ENCODE measurements around the gene NRXN2.

The NRXN2 gene

DNA sequence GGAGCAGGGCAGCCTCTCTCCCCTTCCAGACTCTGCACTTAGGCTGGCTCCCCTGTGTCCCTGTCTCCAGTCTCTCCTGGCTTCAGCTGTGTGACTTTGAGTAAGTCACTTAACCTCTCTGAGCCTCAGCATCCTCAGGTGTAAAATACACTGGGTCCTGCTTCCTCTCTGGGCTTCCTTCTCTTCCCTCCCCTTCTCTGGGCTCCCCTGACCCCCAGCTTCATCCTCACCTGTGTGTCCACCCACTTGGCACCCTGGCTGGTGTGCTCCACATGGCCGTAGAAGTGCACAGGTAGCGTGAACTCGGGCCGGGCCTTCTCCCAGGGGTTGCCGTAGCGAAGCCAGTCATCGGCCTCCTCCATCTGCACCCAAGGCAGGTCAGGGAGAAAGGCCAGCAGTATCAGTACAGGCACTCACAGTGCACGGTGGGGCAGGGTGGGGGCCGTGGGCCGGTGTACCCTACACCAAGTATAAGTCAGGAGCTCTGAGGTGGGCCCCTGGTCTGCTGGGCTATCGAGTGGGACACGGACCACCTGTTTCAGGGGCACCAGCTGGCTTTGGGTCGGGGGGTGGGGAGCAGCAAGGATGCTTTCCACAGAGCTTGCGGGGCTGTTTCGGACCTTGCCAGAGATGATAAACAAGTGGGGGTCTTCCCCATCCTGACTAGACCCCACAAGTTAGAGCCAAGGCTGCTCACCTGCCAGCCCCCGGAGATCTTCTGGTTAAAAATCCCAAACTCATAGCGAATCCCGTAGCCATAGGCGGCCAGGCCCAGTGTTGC lies 34.7 kb upstream of the NRXN2 start:
- no peak overlapping the region for H3K4me3 ChIP-seq (ENCODE audit: low read depth in 1 of 2, low read length in 2 of 2)
- H3K9me3 ChIP-seq (ENCODE audit: low read length): no peaks in the 10 kb centered on the region
- no peaks in the 10 kb centered on the region for H3K27me3 ChIP-seq (ENCODE audit: control insufficient read depth in 1 of 2, insufficient read depth in 2 of 2, low read length in 2 of 2)
- peaks cover 21% of the 10 kb centered on the region for H3K36me3 ChIP-seq (ENCODE audit: insufficient read depth, low read length)
- peaks cover 36% of the 10 kb centered on the region for H3K4me1 ChIP-seq (ENCODE audit: insufficient read depth, low read length)
- no peak overlapping the region for H3K9ac ChIP-seq (ENCODE audit: low read length)
- H3K27ac ChIP-seq (ENCODE audit: low read depth, low read length): no peak overlapping the region

DNA sequence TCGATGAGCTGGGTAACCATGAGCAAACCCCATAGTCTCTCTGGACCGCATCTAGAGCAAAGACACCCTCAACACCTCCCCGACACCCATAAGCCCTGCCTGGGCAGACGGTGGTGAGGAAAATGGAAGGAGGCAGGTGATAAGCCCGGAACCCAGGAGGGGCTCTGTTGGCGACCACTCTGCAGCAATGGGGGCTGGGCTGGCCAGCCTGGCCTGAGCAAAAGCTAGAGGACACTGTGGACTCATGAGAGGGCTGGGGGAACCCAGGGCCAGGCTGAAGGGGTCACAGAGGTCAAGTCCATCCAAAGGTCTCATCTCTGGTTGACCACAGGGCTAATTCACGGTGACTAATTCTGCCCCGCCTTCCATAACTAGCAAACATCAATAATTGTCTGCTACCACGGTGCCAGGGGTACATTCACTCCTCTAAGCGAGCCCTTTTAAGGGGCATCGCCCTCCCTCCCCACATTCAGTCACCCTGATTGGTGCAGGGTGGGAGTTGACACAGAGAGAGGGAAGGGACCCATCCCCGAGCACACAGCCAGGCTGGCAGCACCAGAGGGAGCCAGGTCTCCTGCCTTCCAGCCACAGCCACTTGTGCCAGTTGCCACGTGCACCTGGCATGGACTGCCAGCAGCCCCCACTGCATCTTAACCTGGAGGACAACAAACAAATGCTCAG lies 32.8 kb upstream of the NRXN2 start:
- H3K9me3 ChIP-seq (ENCODE audit: low read length): no peaks in the 10 kb centered on the region
- H3K4me1 ChIP-seq (ENCODE audit: insufficient read depth, low read length): peaks cover 23% of the 10 kb centered on the region
- peaks cover 38% of the 10 kb centered on the region for H3K36me3 ChIP-seq (ENCODE audit: insufficient read depth, low read length)
- no peak overlapping the region for H3K9ac ChIP-seq (ENCODE audit: low read length)
- H3K4me3 ChIP-seq (ENCODE audit: low read depth in 1 of 2, low read length in 2 of 2): no peak overlapping the region
- H3K27ac ChIP-seq (ENCODE audit: low read depth, low read length): no peak overlapping the region
- no peaks in the 10 kb centered on the region for H3K27me3 ChIP-seq (ENCODE audit: control insufficient read depth in 1 of 2, insufficient read depth in 2 of 2, low read length in 2 of 2)

DNA sequence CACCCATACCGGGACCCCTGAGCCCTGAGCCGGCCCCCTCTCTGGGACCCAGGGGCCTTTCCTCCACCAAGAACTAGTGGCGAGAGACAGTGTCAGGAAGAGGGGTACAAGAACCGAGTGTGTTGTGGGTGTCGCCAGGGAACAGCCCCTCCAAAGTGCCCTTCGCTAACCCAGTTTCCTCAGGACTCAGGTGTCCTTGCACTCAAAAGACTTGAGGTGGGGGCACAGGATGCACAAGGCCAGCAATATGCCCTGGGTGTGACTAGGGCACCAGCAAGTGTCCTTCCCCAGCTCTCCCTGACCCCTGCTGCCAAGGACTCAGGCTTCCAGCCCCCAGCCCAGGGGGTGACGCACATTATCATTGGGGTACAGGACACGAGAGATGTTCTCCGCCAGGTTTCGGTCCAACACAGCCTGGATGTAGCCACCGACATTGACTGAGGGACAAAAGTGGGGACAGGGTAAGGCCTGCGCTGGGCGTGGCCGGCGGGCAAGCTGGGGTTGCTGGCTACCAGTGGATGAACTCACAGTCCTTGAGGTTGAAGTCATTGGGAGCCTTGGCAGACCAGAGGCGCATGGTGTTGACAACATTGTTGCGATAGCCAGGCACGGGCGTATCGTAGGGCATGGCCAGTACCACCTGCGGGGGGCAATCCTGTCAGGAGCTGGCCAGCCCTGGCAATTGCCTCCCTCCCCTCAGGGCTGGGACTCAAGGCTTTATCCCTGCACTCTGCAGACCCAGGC lies 32.1 kb upstream of the NRXN2 start:
- peaks cover 43% of the 10 kb centered on the region for H3K36me3 ChIP-seq (ENCODE audit: insufficient read depth, low read length)
- H3K4me3 ChIP-seq (ENCODE audit: low read depth in 1 of 2, low read length in 2 of 2): no peak overlapping the region
- H3K9me3 ChIP-seq (ENCODE audit: low read length): no peaks in the 10 kb centered on the region
- no peak overlapping the region for H3K9ac ChIP-seq (ENCODE audit: low read length)
- no peak overlapping the region for H3K27ac ChIP-seq (ENCODE audit: low read depth, low read length)
- H3K27me3 ChIP-seq (ENCODE audit: control insufficient read depth in 1 of 2, insufficient read depth in 2 of 2, low read length in 2 of 2): no peaks in the 10 kb centered on the region
- peaks cover 16% of the 10 kb centered on the region for H3K4me1 ChIP-seq (ENCODE audit: insufficient read depth, low read length)

DNA sequence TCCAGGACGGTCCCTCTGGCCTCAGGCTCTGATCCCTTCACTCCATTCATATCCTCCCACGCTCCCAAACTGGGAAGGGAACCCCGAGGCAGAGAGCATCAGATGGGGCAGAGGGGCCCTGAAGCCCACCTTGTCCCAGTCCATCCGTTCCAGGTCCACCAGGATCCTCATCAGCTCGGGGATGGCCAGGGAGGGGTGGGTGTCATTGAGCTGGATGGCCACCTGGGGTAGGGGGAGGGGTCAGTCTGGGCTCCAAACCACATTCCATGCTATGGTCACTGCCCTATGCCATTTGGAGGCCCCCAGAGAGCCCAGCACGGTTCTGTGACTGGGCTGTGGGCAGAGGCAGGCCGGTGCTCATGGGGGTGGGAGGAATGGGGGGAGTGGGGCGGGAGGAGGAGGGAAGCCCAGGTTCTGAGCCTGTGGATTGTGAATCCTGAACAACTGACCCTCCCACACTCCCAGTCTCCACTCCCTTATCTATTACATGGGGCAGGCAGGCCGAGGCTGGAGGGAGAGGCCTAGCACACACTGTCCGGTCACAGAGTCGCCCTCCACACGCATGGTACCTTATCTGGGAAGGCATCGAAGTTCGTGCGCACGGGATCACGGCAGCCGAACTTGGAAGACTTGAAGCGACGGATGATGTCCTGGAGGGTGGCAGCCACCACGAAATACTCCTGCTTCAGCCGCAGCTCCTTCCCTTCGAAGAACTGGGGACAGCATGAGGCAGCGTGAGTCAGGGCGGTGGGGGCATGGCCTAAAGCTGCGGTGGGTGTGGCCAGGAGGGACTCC lies 31.3 kb upstream of the NRXN2 start:
- no peak overlapping the region for H3K9ac ChIP-seq (ENCODE audit: low read length)
- H3K4me3 ChIP-seq (ENCODE audit: low read depth in 1 of 2, low read length in 2 of 2): no peak overlapping the region
- no peaks in the 10 kb centered on the region for H3K9me3 ChIP-seq (ENCODE audit: low read length)
- peaks cover 11% of the 10 kb centered on the region for H3K4me1 ChIP-seq (ENCODE audit: insufficient read depth, low read length)
- H3K27ac ChIP-seq (ENCODE audit: low read depth, low read length): no peak overlapping the region
- H3K27me3 ChIP-seq (ENCODE audit: control insufficient read depth in 1 of 2, insufficient read depth in 2 of 2, low read length in 2 of 2): no peaks in the 10 kb centered on the region
- H3K36me3 ChIP-seq (ENCODE audit: insufficient read depth, low read length): peaks cover 44% of the 10 kb centered on the region

DNA sequence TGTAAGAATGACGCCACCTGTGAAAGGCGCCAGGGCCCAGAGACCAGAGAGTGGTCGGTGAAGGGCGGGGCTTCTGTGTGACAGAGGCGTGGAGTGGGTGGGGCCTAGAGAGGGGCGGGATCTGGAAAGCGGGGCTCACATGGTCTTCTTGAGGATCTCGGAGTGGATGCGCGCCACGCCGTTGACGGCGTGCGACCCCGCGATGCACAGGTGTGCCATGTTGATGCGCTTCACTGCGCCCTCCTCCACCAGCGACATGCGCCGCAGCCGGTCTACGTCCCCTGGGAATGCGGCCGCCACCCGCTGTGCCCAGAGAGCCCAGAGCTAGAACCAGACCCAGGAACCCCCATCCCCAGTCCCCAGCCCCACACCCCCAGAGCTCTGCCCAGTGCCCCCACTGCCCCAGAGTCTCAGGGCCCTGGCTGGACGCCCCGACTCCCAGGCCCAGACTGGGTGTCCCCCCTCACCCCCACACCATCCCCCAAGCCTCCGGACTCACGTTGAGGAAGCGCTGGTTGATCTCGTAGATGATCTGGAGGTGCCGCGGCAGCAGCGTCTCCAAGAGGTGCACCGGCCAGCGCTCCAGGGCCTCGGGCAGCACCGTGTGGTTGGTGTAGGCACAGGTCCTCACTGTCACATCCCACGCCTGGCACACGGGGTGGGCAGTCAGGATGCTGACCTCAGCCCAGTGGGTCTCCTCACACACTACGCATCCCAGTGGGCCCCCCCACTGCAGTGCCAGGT lies 30.6 kb upstream of the NRXN2 start:
- H3K4me3 ChIP-seq (ENCODE audit: low read depth in 1 of 2, low read length in 2 of 2): no peak overlapping the region
- H3K9ac ChIP-seq (ENCODE audit: low read length): no peak overlapping the region
- peaks cover 44% of the 10 kb centered on the region for H3K36me3 ChIP-seq (ENCODE audit: insufficient read depth, low read length)
- H3K27ac ChIP-seq (ENCODE audit: low read depth, low read length): no peak overlapping the region
- no peaks in the 10 kb centered on the region for H3K27me3 ChIP-seq (ENCODE audit: control insufficient read depth in 1 of 2, insufficient read depth in 2 of 2, low read length in 2 of 2)
- H3K4me1 ChIP-seq (ENCODE audit: insufficient read depth, low read length): peaks cover 3% of the 10 kb centered on the region
- no peaks in the 10 kb centered on the region for H3K9me3 ChIP-seq (ENCODE audit: low read length)

DNA sequence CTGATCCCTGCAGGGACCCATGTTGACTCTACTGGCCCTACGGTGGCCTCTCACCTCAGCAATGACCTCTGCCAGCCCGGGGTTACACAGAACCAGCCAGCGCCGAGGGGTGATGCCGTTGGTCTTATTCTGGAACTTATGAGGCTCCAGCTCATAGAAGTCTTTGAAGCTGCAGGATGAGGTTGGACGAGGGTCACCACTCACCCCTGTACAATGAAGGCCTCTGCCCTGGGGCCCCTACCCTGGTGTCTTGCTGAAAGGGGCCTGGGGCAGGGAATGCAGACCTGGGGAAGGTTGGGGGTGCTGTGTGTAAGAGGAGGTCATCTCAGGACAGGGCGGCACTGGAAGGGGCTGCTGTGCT lies 30.0 kb upstream of the NRXN2 start:
- no peaks in the 10 kb centered on the region for H3K9me3 ChIP-seq (ENCODE audit: low read length)

DNA sequence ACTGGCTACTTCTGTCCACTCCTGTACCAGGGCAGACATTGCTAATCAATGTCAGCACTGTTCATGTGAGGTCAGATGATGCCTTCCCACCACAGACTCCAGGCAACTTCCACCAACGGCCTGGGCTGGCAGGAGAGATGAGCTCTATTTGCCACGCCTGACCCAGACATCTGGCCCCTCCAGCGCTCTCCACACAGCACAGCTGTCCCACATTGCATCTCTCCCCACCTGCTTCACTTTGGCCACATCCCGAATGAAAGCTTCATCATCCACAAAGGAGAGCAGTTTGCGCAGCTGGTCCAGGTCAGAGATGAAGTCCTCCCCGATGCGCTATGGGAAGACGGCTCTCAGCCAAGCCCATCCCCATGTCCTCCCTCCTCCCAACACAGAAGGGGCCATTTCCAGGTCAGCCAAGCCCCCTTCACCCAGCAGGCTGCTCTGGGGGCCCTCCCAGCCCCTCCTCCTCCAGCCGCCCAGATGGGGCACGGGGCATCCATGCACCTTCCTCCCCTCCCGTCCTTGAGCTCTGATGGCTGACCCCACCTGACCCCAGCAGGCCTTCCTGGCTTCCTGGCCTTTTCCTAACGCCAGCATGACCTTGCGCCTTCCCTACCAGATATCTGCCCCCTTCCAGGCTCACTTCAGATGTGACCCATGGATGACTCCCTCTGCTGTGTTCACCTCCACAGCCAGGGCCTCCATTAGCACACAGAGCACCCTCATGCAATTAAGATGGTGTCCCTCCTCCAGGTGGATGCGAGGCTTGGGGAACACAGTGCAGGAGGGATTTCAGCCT lies 29.4 kb upstream of the NRXN2 start:
- H3K27ac ChIP-seq (ENCODE audit: low read depth, low read length): no peak overlapping the region
- H3K9ac ChIP-seq (ENCODE audit: low read length): no peak overlapping the region
- H3K9me3 ChIP-seq (ENCODE audit: low read length): no peaks in the 10 kb centered on the region
- no peaks in the 10 kb centered on the region for H3K4me1 ChIP-seq (ENCODE audit: insufficient read depth, low read length)
- no peak overlapping the region for H3K4me3 ChIP-seq (ENCODE audit: low read depth in 1 of 2, low read length in 2 of 2)
- H3K36me3 ChIP-seq (ENCODE audit: insufficient read depth, low read length): peaks cover 44% of the 10 kb centered on the region
- no peaks in the 10 kb centered on the region for H3K27me3 ChIP-seq (ENCODE audit: control insufficient read depth in 1 of 2, insufficient read depth in 2 of 2, low read length in 2 of 2)

More for the DNA sequence above, 30.0 kb upstream of the NRXN2 start:
- Histone ChIP-seq H3K36me3 (ENCODE audit: insufficient read depth, low read length) (peaks cover 44% of the 10 kb centered on the region), H3K9ac (ENCODE audit: low read length) (no peak overlapping the region), H3K27ac (ENCODE audit: low read depth, low read length) (no peak overlapping the region), H3K27me3 (ENCODE audit: control insufficient read depth in 1 of 2, insufficient read depth in 2 of 2, low read length in 2 of 2) (no peaks in the 10 kb centered on the region), H3K4me1 (ENCODE audit: insufficient read depth, low read length) (no peaks in the 10 kb centered on the region), H3K4me3 (ENCODE audit: low read depth in 1 of 2, low read length in 2 of 2) (no peak overlapping the region)

DNA sequence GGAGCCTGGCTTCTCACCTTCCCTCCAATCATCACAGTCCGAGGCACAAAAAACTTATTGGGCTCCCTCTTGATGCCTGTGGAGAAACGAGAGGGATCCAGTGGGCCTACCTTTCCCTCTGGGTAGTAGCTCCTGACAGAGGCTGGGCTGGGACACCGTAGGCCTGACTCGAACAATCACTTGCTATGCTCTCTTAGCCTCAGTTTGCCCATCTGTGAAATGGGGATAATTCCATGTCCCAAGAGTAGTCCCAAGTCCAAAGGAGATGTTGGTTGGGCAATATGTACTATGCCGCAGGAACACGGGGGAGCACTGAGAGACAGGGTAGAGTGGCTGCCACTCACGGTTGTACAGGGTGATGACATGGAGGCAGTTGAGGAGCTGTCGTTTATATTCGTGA lies 28.6 kb upstream of the NRXN2 start:
- Histone ChIP-seq H3K9me3 (ENCODE audit: low read length) (no peaks in the 10 kb centered on the region), H3K27ac (ENCODE audit: low read depth, low read length) (no peak overlapping the region), H3K9ac (ENCODE audit: low read length) (no peak overlapping the region), H3K4me3 (ENCODE audit: low read depth in 1 of 2, low read length in 2 of 2) (no peak overlapping the region), H3K36me3 (ENCODE audit: insufficient read depth, low read length) (peaks cover 42% of the 10 kb centered on the region), H3K27me3 (ENCODE audit: control insufficient read depth in 1 of 2, insufficient read depth in 2 of 2, low read length in 2 of 2) (no peaks in the 10 kb centered on the region), H3K4me1 (ENCODE audit: insufficient read depth, low read length) (no peaks in the 10 kb centered on the region)

DNA sequence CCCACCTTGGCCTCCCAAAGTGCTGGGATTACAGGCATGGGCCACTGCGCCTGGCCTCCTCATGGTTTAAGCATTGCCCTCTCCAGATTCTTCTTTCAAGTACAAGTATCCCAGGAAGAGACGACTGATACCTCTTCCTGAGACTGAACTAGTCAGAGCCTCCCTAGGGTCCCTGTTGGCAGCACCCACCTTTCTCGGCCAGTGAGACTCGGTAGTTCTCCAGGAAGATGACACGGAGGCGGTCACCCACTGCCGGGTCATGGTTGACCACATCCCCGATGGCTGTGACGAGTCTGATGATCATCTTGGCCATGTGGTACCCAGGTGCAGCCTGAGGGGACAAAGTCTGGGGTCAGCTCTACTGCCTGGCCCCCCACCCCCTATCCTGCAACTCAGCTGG lies 28.1 kb upstream of the NRXN2 start:
- peaks cover 38% of the 10 kb centered on the region for H3K36me3 ChIP-seq (ENCODE audit: insufficient read depth, low read length)
- no peak overlapping the region for H3K9ac ChIP-seq (ENCODE audit: low read length)
- no peaks in the 10 kb centered on the region for H3K27me3 ChIP-seq (ENCODE audit: control insufficient read depth in 1 of 2, insufficient read depth in 2 of 2, low read length in 2 of 2)
- H3K27ac ChIP-seq (ENCODE audit: low read depth, low read length): no peak overlapping the region
- H3K9me3 ChIP-seq (ENCODE audit: low read length): no peaks in the 10 kb centered on the region
- no peaks in the 10 kb centered on the region for H3K4me1 ChIP-seq (ENCODE audit: insufficient read depth, low read length)
- no peak overlapping the region for H3K4me3 ChIP-seq (ENCODE audit: low read depth in 1 of 2, low read length in 2 of 2)

DNA sequence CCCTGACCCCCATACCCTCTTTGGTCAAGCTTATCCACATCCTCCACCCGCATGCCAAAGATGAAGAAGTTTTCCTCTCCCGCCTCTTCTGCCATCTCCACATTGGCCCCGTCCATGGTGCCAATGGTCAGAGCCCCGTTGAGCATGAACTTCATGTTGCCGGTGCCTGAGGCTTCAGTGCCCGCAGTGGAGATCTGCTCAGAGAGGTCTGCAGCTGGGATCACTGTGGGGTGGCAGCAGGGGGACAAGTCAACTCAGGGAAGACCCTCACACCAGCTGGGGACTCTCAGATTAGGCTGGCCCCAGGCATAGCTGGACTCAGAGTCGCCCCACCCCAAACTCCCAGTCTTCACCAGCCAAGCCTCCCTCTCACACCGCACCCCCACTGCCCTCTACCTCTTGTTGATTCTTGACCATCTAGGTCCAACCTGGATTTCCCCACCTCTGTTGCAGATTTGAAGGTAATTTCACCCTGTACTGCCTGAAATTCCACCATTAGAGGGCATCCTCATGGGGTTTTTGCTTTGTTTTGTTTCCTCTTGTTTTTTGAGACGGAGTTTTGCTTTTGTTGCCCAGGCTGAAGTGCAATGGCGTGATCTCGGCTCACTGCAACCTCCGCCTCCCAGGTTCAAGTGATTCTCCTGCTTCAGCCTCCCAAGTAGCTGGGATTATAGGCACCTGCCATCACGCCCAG lies 27.5 kb upstream of the NRXN2 start:
- H3K4me1 ChIP-seq (ENCODE audit: insufficient read depth, low read length): no peaks in the 10 kb centered on the region
- no peaks in the 10 kb centered on the region for H3K27me3 ChIP-seq (ENCODE audit: control insufficient read depth in 1 of 2, insufficient read depth in 2 of 2, low read length in 2 of 2)
- no peaks in the 10 kb centered on the region for H3K9me3 ChIP-seq (ENCODE audit: low read length)
- H3K27ac ChIP-seq (ENCODE audit: low read depth, low read length): no peak overlapping the region
- H3K36me3 ChIP-seq (ENCODE audit: insufficient read depth, low read length): peaks cover 38% of the 10 kb centered on the region
- no peak overlapping the region for H3K4me3 ChIP-seq (ENCODE audit: low read depth in 1 of 2, low read length in 2 of 2)
- no peak overlapping the region for H3K9ac ChIP-seq (ENCODE audit: low read length)

Measured in muscle layer of colon (tissue), 2 donors.